HL-60/S4 treated with retinoic acid at 250 ng/mL for 4 days and 3 days (cell line): Measurements from ENCODE around the gene RBM24.

ENCODE experiments used
- in situ Hi-C: fragments of 300-500 bp; cut with MboI; formaldehyde crosslinking; loops from 2 replicates; pipeline ENCODE4 v1.7.0; 2022; ENCODE audit warnings: low sequenced_read_pairs

The RBM24 gene

GRCh38 chr6:17341117-17341805, 60.1 kb downstream of the RBM24 start:
- in situ Hi-C loops, result no loop called here

- in situ Hi-C loops, result no loop called here
Measured at GRCh38 chr6:17341891-17342290, 60.7 kb downstream of the RBM24 start.

GRCh38 chr6:17343215-17343614, 62.1 kb downstream of the RBM24 start:
- in situ Hi-C loops, result no loop called here
